Heart left ventricle (tissue), 16 donors: Measurements from ENCODE around the gene NDUFV3. TPM values are rescaled to one million over a fixed set of nuclear protein-coding genes. Genes with fewer than 3 reads are reported as not detected.
"Not testable (repeated sequence)": the region's sequence is repeated elsewhere in the genome, so short reads cannot be mapped to it uniquely, and the experiment has no call there.

Experiments
- ATAC-seq, 4 donors: fragments of 200-7000 bp; cut with Tn5 transposase; one replicate each; pipeline ENCODE4 v1.9.1; 2020 to 2022; ENCODE audit warnings: moderate library complexity in 4 of 4, mild to moderate bottlenecking in 3 of 4, moderate number of reproducible peaks in 1 of 4
- DNase-seq, 5 donors: peaks; one replicate each; pipeline ENCODE4 v3.0.0-alpha.2; 2020
- H3K27ac ChIP-seq, 12 donors: fragments of 200-600 bp; sonication (generic) in 4 of 12; one replicate each; pipeline versions ENCODE4 v1.5.0 to v1.8.0; 2016 to 2022; ENCODE audit warnings: mild to moderate bottlenecking in 2 of 12
- H3K27me3 ChIP-seq, 9 donors: fragments of 200-600 bp; sonication (generic) in 2 of 9; one replicate each; pipeline versions ENCODE4 v1.5.1 to v1.8.0; 2016 to 2022; ENCODE audit warnings: mild to moderate bottlenecking in 3 of 9
- H3K36me3 ChIP-seq, 9 donors: fragments of 200-600 bp; sonication (generic) in 2 of 9; one replicate each; pipeline versions ENCODE4 v1.5.0 to v1.8.0; 2018 to 2022; ENCODE audit warnings: mild to moderate bottlenecking in 2 of 9
- H3K4me1 ChIP-seq, 12 donors: fragments of 200-600 bp; sonication (generic) in 4 of 12; one replicate each; pipeline versions ENCODE4 v1.5.0 to v1.8.0; 2016 to 2022; ENCODE audit warnings: mild to moderate bottlenecking in 3 of 12
- H3K4me3 ChIP-seq, 12 donors: fragments of 200-600 bp; sonication (generic) in 4 of 12; one replicate each; pipeline versions ENCODE4 v1.5.0 to v1.8.0; 2017 to 2022; ENCODE audit warnings: mild to moderate bottlenecking in 9 of 12, moderate library complexity in 4 of 12
- H3K9me3 ChIP-seq, 12 donors: fragments of 200-600 bp; sonication (generic) in 4 of 12; one replicate each; pipeline versions ENCODE4 v1.5.0 to v1.8.0; 2016 to 2022; ENCODE audit warnings: mild to moderate bottlenecking in 1 of 12
- POLR2A ChIP-seq, 2 donors: fragments of 450-650 bp; IDR thresholded peaks; one replicate each; pipeline ENCODE4 v1.6.1; 2017; ENCODE audit warnings: antibody characterized with exemption in 2 of 2, mild to moderate bottlenecking in 2 of 2, moderate library complexity in 2 of 2
- WGBS, 4 donors: extraction: QIAGEN DNeasy Blood & Tissue Kit in 2 of 4; methylation state at CpG; one replicate each; pipeline versions ENCODE4 v1.1.5 to v1.1.7; 2013 to 2018; 5-methylcytosine and 5-hydroxymethylcytosine counted together
- intact Hi-C, 10 donors: fragments of 100-400 bp; cut with DNase I; formaldehyde crosslinking; loops; one replicate each; pipeline versions ENCODE4 v1.11.1 to v1.14.2; 2022
- polyA plus RNA-seq, 2 donors: library from polyadenylated mRNA; stranded (reverse); fragments of 200-250 nt; gene quantifications; one replicate each; pipeline ENCODE4 v1.2.3, GENCODE V29; 2013
- total RNA-seq, 9 donors: library from RNA; depleted of rRNA in 2 of 9; stranded (reverse); fragments of >200 nt in 2 of 9; fragmentation: NEBNext Ultra II Directional in 3 of 9; extraction: Animal tissue kit (Norgen Biotek cat#: 25700) in 3 of 9; gene quantifications; one replicate each; pipeline versions ENCODE4 v1.1.0 to v1.2.4, GENCODE V29; 2016 to 2023
- TF ChIP-seq, protein P1 (sequence below), 12 donors: fragments of 200-600 bp; sonication (generic) in 4 of 12; IDR thresholded peaks; one replicate each; pipeline versions ENCODE4 v1.5.0 to v1.8.0; 2018 to 2022; ENCODE audit warnings: antibody characterized with exemption in 12 of 12, mild to moderate bottlenecking in 5 of 12
- donor health status: ischemic (EF 13 %, LVEDD 7.1; RV severe dilation, severe dysfunction).
- donor health status: healthy with polysubstance abuse.
- donor health status: DM: no; HTN: yes; CAD: no.
- donor health status: DM: no; HTN: no; CAD: no.
- donor health status: ischemic (EF 25% LVEDD 6.9; RV normal size, moderate dysfunction).
- donor health status: ischemic (EF 25% LVEDD 5.7; RV mildly dilated, moderate dysfunction).
- donor health status: healthy.
- donor health status: DM: yes; HTN: yes; CAD: no.
- donor health status: ischemic (EF 35%, LVEDD 5.7; RV mildly dilated, moderate dysfunction).
- donor health status: nonischemic (EF 11% LVEDD 7.7; RV severe dilation, severe dysfunction).
- donor health status: DM: yes; HTN: yes; CAD: no.
- donor health status: PGD.
- donor health status: ischemic (EF 29% LVEDD 5.4; RV normal size, mild dysfunction).
- donor health status: nonischemic (EF 23%, LVEDD 6.1; RV moderate dilation, normal function).

The NDUFV3 gene
- total and polyA plus RNA-seq, 11 donors: 22.7 to 62.8 (median 50.4) TPM

DNA sequence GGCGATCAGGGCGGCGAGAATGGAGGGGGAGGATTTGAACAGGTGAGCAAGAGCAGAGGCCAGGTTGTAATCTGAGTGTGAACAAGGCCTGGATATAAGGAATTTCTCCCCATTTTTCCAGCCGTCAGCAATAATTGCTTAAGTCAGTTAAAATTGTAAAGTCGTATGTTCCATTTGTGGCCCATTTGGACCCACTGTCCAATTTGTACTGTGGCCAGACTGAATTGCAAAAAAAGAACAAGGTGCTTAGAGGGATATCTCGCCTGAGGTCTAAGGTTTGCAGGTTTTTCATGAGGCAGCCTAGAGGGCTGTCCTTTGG is 31.3 kb downstream of the NDUFV3 start:
- H3K36me3 ChIP-seq: no peaks in the 10 kb centered on the region
- no peaks in the 10 kb centered on the region for H3K27me3 ChIP-seq
- DNase-seq (peak in 1 of 5 donors; percentile 6), ATAC-seq (no peak)
- H3K4me3 ChIP-seq: no peak overlapping the region
- peaks cover 0 to 11% (median 5%) of the 10 kb centered on the region in 12 donors for H3K4me1 ChIP-seq
- no peak overlapping the region for H3K27ac ChIP-seq
- intact Hi-C loops: loop anchor here in 1 of 10 donors (10.0 kb wide), 1 partner anchor 50 kb away; the partner anchor contains the start of gene PKNOX1
- 88 to 92% (median 90%) methylated on average over 6 of the region's 6 CpGs for WGBS, 4 donors
- TF ChIP-seq POLR2A (IDR thresholded peaks at IDR 0.05): no peak
- TF ChIP-seq, protein P1, sequence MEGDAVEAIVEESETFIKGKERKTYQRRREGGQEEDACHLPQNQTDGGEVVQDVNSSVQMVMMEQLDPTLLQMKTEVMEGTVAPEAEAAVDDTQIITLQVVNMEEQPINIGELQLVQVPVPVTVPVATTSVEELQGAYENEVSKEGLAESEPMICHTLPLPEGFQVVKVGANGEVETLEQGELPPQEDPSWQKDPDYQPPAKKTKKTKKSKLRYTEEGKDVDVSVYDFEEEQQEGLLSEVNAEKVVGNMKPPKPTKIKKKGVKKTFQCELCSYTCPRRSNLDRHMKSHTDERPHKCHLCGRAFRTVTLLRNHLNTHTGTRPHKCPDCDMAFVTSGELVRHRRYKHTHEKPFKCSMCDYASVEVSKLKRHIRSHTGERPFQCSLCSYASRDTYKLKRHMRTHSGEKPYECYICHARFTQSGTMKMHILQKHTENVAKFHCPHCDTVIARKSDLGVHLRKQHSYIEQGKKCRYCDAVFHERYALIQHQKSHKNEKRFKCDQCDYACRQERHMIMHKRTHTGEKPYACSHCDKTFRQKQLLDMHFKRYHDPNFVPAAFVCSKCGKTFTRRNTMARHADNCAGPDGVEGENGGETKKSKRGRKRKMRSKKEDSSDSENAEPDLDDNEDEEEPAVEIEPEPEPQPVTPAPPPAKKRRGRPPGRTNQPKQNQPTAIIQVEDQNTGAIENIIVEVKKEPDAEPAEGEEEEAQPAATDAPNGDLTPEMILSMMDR (IDR thresholded peaks at IDR 0.05): no peak
- no peaks in the 10 kb centered on the region for H3K9me3 ChIP-seq

DNA sequence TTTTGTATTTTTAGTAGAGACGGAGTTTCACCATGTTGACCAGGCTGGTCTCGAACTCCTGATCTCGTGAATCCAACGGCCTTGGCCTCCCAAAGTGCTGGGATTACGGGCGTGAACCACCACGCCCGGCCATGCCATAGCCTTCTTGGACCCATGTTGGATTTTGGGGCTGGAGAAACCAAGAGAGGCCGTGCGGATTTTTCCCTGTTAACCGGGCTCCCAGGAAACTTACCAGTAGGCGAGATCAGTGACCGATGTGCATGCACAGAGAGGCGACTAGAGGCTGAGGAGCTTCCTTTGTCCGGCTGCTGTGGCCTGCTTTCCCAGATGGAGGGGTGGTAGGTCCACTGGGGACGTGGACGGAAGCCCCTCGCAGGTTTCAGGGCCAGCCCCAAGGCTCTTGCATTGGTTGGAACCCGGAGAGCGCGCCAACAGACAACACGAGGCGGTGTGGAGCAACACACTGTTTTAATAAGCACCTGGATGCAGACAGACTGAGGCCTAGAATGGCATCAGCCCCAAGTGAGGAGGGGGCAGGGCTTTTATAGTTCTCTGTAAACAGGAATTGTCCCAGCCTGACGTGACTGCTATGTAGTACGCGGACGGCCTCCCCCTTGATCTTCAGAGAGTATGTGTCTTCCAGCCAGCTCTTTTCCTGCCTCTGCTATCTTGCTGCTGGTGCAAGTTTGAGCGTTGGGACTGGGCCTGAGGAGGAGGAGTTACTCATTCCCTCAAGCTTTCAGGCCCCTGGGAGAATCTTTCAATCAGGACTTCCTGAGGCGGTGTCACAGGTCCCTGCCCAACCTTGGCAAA is 32.2 kb downstream of the NDUFV3 start, which contains the start of gene ERVH48-1:
Gene ERVH48-1, minus strand, starts transcription at position 517 of the 813 bp plus-strand sequence. CDS start 6,624 bp downstream, outside the sequence.
- no peak for ATAC-seq
- intact Hi-C loops: loop anchor here in 1 of 10 donors (10.0 kb wide), 1 partner anchor 49 kb away; the partner anchor contains the start of gene PKNOX1
- H3K4me3 ChIP-seq: no peak within 1 kb of the TSS
- H3K27me3 ChIP-seq: no peaks in the 10 kb centered on the region
- no peak within 1 kb of the TSS for H3K27ac ChIP-seq
- TF ChIP-seq POLR2A (IDR thresholded peaks at IDR 0.05): no peak
- TF ChIP-seq, protein P1 (IDR thresholded peaks at IDR 0.05): no peak
- no peaks in the 10 kb centered on the region for H3K36me3 ChIP-seq
- 83 to 89% (median 84%) methylated on average over 21 to 29 of the region's 29 CpGs for WGBS, 4 donors
- H3K9me3 ChIP-seq: no peaks in the 10 kb centered on the region
- DNase-seq: no peak
- H3K4me1 ChIP-seq: peaks cover 0 to 11% (median 5%) of the 10 kb centered on the region in 12 donors

DNA sequence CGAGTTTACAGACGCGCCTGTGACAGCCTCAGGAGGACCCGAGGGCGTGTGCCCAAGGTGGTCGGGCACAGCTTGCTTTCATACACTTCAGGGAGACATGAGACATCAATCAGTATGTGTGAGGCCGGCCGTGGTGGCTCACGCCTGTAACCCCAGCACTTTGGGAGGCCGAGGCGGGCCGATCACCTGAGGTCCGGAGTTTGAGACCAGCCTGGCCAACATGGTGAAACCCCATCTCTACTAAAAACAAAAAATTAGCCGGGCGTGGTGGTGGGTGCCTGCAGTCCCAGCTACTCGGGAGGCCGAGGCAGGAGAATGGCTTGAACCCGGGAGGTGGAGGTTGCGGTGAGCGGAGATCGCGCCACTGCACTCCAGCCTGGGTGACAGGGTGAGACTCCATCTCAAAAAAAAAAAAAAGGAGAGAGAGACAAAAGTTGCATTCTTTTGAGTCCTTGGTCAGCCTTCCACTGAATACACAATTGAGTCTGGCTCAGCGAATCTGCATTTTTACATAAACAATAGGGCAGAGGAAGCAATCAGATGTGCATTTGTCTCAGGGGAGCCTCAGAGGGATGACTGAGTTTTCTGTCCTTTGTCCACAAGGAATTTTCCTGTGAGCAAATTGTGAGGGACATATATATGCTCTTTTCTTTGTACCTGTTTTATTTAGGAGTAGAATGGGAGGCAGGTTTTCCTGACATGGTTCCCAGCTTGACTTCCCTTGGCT is 34.5 kb downstream of the NDUFV3 start:
- H3K4me1 ChIP-seq: peaks cover 0 to 11% (median 5%) of the 10 kb centered on the region in 12 donors
- H3K4me3 ChIP-seq, ATAC-seq, H3K9me3 ChIP-seq, H3K36me3 ChIP-seq, H3K27me3 ChIP-seq, H3K27ac ChIP-seq, DNase-seq: not testable (repeated sequence)
- intact Hi-C loops: loop anchor here in 1 of 10 donors (10.0 kb wide), 1 partner anchor 47 kb away; the partner anchor contains the start of gene PKNOX1
- WGBS, 4 donors: 85 to 98% (median 92%) methylated on average over 17 to 23 of the region's 23 CpGs

DNA sequence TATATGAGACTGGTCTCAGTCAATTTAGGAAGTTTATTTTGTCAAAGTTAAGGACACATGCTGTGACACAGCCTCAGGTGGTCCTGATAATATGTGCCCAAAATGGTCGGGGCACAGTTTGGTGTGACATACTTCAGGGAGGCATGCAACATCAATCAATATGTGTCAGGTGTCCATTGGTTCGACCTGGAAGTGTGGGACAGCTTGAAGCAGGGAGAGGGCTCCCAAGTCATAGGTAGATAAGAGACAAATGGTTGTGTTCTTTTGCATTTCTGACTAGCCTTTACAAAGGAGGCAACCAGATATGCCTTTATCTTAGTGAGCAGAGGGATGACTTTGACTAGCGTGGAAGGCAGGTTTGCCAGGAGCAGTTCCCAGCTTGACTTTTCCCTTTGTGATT is 36.9 kb downstream of the NDUFV3 start:
- TF ChIP-seq, protein P1 (IDR thresholded peaks at IDR 0.05): no peak
- no peak for TF ChIP-seq POLR2A (IDR thresholded peaks at IDR 0.05)
- Histone ChIP-seq H3K9me3 (no peaks in the 10 kb centered on the region), H3K36me3 (no peaks in the 10 kb centered on the region), H3K27ac (no peak overlapping the region), H3K4me1 (peaks cover 0 to 5% (median 0%) of the 10 kb centered on the region in 12 donors), H3K4me3 (no peak overlapping the region), H3K27me3 (no peaks in the 10 kb centered on the region)
- ATAC-seq (no peak), DNase-seq (no peak)
- WGBS, 4 donors: 48 to 65% (median 59%) methylated on average over 2 to 3 of the region's 3 CpGs
- intact Hi-C loops: loop anchor here in 1 of 10 donors (10.0 kb wide), 1 partner anchor 45 kb away; the partner anchor contains the start of gene PKNOX1
